HepG2 (cell line): ENCODE results near the gene VCL. TPM values are rescaled to one million over a fixed set of nuclear protein-coding genes. Genes with fewer than 3 reads are reported as not detected.
A peak's percentile ranks its signal among the peaks of the same experiment; 100 is the strongest.

Experiments used
- ETV6 ChIP-seq: sonication (generic); formaldehyde crosslinking; conservative IDR thresholded peaks from 2 replicates; pipeline ENCODE4 v1.4.0; 2020; ENCODE audit warnings: missing genetic modification reagents
- HNRNPK ChIP-seq: fragments of 200-400 bp; formaldehyde crosslinking; IDR thresholded peaks from 2 replicates; pipeline ENCODE4 v1.6.1; 2018; ENCODE audit warnings: low read length, low read depth, moderate library complexity, mild to moderate bottlenecking; ENCODE audit not compliant: poor library complexity, severe bottlenecking
- MEF2D ChIP-seq: sonication (generic); formaldehyde crosslinking; IDR thresholded peaks from 2 replicates; pipeline ENCODE4 v1.5.1; 2020; ENCODE audit warnings: mild to moderate bottlenecking, missing genetic modification reagents
- MYC ChIP-seq: sonication (generic); formaldehyde crosslinking; IDR thresholded peaks from 2 replicates; pipeline ENCODE4 v1.9.0; 2021; ENCODE audit warnings: missing genetic modification reagents, borderline replicate concordance
- SATB2 ChIP-seq: sonication (generic); formaldehyde crosslinking; IDR thresholded peaks from 2 replicates; pipeline ENCODE4 v1.5.0; 2020; ENCODE audit warnings: missing genetic modification reagents
- TBP ChIP-seq: sonication (generic); formaldehyde crosslinking; IDR thresholded peaks from 2 replicates; pipeline ENCODE4 v1.5.0; 2020; ENCODE audit warnings: missing genetic modification reagents
- ZFP36 ChIP-seq: fragments of 150-350 bp; IDR thresholded peaks from 2 replicates; pipeline ENCODE4 v1.6.1; 2018; ENCODE audit warnings: borderline replicate concordance, low read length, low read depth; ENCODE audit not compliant: partially characterized antibody
- ZNF230 ChIP-seq: sonication (generic); formaldehyde crosslinking; IDR thresholded peaks from 2 replicates; pipeline ENCODE4 v1.4.0; 2020; ENCODE audit warnings: mild to moderate bottlenecking, missing genetic modification reagents
- ZNF234 ChIP-seq: sonication (generic); formaldehyde crosslinking; conservative IDR thresholded peaks from 2 replicates; pipeline ENCODE4 v1.5.1; 2020; ENCODE audit warnings: mild to moderate bottlenecking, missing genetic modification reagents
- ZNF235 ChIP-seq: sonication (generic); formaldehyde crosslinking; IDR thresholded peaks from 2 replicates; pipeline ENCODE4 v1.8.1; 2023; ENCODE audit warnings: mild to moderate bottlenecking, missing genetic modification reagents, borderline replicate concordance
- polyA plus RNA-seq, 8 experiments: library from polyadenylated mRNA; depleted of rRNA in 3 of 8; stranded (reverse) in 7 of 8; unstranded in 1 of 8; fragments of >200 nt; fragmentation: Illumina TruSeq in 4 of 8; extraction: Trizol in 4 of 8; gene quantifications; 2 replicates each; pipeline versions ENCODE4 v1.2.1 to v1.2.3, GENCODE V29; 2011 to 2016; ENCODE audit warnings: low read depth in 4 of 8, missing spikeins in 1 of 8, mixed read lengths in 1 of 8; ENCODE audit not compliant: insufficient read depth in 1 of 8
- total RNA-seq, 5 experiments: library from RNA; depleted of rRNA; stranded (reverse); fragments of >200 nt; fragmentation: Illumina TruSeq; extraction: Trizol; gene quantifications; 2 replicates each; pipeline ENCODE4 v1.2.3, GENCODE V29; 2016; ENCODE audit warnings: low read depth in 1 of 5
- TF ChIP-seq, protein P1 (sequence below): sonication (generic); formaldehyde crosslinking; IDR thresholded peaks from 2 replicates; pipeline ENCODE4 v1.4.0; 2020; ENCODE audit warnings: mild to moderate bottlenecking, missing genetic modification reagents, borderline replicate concordance
- TF ChIP-seq, protein P2 (sequence below): sonication (generic); formaldehyde crosslinking; IDR thresholded peaks from 2 replicates; pipeline ENCODE4 v1.4.0; 2020; ENCODE audit warnings: mild to moderate bottlenecking, low read depth, missing genetic modification reagents
- TF ChIP-seq, protein P3 (sequence below): IDR thresholded peaks from 2 replicates; pipeline ENCODE4 v1.6.1; 2016; ENCODE audit warnings: low read depth, borderline replicate concordance
- TF ChIP-seq, protein P4 (sequence below): sonication (generic); formaldehyde crosslinking; IDR thresholded peaks from 2 replicates; pipeline ENCODE4 v1.5.0; 2020; ENCODE audit warnings: mild to moderate bottlenecking, missing genetic modification reagents, borderline replicate concordance
- TF ChIP-seq, protein P5 (sequence below): sonication (generic); formaldehyde crosslinking; IDR thresholded peaks from 2 replicates; pipeline ENCODE4 v1.4.0; 2020; ENCODE audit warnings: mild to moderate bottlenecking, missing genetic modification reagents, borderline replicate concordance

Gene VCL
- total and polyA plus RNA-seq, 2 of the 13 experiments (the other 11 are each of a cell fraction or from before 2014, with no cell fraction given), result 17.3 to 26.9 TPM

DNA sequence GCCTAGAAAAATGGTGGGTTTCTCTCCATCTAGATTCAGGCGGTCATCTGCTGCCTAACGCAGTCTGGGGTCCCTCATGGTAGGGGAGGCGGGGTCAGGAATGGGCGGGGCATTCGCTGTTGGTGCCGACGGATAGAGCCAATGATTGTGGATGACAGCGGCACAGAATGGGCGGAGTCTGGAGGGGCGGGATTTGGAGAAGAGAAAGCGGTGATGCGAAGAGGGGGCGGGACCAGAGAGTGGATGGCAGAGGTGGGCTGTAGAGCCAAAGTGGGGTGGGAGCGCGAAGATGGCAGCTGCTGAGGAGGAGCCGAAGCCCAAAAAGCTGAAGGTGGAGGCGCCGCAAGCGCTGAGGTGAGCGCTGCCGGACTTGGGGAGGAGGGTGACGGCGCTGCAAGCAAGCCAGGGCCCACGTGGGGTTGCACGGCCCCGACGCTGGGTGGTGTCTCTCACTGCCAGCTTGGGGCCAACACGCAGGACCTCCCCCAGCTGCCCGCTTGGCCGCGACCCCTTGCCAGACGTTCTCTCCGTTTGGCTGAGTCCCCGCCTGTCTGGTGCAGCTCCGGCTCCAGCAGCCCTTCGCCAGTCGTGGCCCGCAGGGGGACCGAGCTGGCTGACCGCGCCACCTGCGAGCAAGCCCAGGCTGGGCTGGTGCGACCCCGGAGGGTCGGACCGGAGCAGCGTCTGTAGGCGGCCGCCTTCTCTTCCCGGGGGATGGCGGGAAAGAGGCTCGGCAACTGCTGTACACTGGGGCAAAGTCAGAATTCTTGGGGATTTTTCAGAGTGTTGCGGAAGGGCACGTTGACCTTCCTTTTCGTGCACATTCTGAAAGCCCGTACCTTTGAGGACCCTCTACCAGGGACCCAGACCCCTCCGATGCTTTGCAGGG lies 153.3 kb downstream of the VCL start, which contains the start of gene ADK (continued):
- TF ChIP-seq, protein P1, sequence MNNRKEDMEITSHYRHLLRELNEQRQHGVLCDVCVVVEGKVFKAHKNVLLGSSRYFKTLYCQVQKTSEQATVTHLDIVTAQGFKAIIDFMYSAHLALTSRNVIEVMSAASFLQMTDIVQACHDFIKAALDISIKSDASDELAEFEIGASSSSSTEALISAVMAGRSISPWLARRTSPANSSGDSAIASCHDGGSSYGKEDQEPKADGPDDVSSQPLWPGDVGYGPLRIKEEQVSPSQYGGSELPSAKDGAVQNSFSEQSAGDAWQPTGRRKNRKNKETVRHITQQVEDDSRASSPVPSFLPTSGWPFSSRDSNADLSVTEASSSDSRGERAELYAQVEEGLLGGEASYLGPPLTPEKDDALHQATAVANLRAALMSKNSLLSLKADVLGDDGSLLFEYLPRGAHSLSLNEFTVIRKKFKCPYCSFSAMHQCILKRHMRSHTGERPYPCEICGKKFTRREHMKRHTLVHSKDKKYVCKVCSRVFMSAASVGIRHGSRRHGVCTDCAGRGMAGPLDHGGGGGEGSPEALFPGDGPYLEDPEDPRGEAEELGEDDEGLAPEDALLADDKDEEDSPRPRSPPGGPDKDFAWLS (CRISPR knock-in tag), result no peak
- TF ChIP-seq, protein P2, sequence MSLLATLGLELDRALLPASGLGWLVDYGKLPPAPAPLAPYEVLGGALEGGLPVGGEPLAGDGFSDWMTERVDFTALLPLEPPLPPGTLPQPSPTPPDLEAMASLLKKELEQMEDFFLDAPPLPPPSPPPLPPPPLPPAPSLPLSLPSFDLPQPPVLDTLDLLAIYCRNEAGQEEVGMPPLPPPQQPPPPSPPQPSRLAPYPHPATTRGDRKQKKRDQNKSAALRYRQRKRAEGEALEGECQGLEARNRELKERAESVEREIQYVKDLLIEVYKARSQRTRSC (CRISPR knock-in tag), result no peak
- TF ChIP-seq, protein P3, sequence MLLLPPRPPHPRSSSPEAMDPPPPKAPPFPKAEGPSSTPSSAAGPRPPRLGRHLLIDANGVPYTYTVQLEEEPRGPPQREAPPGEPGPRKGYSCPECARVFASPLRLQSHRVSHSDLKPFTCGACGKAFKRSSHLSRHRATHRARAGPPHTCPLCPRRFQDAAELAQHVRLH (CRISPR knock-in tag), result peak; percentile 39; the same call in 1 of the 2 replicates
- TF ChIP-seq SATB2 (CRISPR knock-in tag), result no peak
- no peak for TF ChIP-seq ZFP36
- TF ChIP-seq, protein P4, sequence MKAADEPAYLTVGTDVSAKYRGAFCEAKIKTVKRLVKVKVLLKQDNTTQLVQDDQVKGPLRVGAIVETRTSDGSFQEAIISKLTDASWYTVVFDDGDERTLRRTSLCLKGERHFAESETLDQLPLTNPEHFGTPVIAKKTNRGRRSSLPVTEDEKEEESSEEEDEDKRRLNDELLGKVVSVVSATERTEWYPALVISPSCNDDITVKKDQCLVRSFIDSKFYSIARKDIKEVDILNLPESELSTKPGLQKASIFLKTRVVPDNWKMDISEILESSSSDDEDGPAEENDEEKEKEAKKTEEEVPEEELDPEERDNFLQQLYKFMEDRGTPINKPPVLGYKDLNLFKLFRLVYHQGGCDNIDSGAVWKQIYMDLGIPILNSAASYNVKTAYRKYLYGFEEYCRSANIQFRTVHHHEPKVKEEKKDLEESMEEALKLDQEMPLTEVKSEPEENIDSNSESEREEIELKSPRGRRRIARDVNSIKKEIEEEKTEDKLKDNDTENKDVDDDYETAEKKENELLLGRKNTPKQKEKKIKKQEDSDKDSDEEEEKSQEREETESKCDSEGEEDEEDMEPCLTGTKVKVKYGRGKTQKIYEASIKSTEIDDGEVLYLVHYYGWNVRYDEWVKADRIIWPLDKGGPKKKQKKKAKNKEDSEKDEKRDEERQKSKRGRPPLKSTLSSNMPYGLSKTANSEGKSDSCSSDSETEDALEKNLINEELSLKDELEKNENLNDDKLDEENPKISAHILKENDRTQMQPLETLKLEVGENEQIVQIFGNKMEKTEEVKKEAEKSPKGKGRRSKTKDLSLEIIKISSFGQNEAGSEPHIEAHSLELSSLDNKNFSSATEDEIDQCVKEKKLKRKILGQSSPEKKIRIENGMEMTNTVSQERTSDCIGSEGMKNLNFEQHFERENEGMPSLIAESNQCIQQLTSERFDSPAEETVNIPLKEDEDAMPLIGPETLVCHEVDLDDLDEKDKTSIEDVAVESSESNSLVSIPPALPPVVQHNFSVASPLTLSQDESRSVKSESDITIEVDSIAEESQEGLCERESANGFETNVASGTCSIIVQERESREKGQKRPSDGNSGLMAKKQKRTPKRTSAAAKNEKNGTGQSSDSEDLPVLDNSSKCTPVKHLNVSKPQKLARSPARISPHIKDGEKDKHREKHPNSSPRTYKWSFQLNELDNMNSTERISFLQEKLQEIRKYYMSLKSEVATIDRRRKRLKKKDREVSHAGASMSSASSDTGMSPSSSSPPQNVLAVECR (CRISPR knock-in tag), result peak; percentile 96
- TF ChIP-seq ZNF230 (CRISPR knock-in tag), result 0 out of 2 replicates have a peak, but pooled peaks have one; percentile 51
- TF ChIP-seq MEF2D (CRISPR knock-in tag), result no peak
- TF ChIP-seq TBP (CRISPR knock-in tag), result 0 out of 2 replicates have a peak, but pooled peaks have one; percentile 45
- peak; percentile 90; the same call in 1 of the 2 replicates for TF ChIP-seq ZNF235 (CRISPR knock-in tag)
- TF ChIP-seq ETV6 (CRISPR knock-in tag), result no peak
- TF ChIP-seq ZNF234 (CRISPR knock-in tag), result no peak
- TF ChIP-seq MYC (CRISPR knock-in tag), result peak; percentile 87
- TF ChIP-seq, protein P5, sequence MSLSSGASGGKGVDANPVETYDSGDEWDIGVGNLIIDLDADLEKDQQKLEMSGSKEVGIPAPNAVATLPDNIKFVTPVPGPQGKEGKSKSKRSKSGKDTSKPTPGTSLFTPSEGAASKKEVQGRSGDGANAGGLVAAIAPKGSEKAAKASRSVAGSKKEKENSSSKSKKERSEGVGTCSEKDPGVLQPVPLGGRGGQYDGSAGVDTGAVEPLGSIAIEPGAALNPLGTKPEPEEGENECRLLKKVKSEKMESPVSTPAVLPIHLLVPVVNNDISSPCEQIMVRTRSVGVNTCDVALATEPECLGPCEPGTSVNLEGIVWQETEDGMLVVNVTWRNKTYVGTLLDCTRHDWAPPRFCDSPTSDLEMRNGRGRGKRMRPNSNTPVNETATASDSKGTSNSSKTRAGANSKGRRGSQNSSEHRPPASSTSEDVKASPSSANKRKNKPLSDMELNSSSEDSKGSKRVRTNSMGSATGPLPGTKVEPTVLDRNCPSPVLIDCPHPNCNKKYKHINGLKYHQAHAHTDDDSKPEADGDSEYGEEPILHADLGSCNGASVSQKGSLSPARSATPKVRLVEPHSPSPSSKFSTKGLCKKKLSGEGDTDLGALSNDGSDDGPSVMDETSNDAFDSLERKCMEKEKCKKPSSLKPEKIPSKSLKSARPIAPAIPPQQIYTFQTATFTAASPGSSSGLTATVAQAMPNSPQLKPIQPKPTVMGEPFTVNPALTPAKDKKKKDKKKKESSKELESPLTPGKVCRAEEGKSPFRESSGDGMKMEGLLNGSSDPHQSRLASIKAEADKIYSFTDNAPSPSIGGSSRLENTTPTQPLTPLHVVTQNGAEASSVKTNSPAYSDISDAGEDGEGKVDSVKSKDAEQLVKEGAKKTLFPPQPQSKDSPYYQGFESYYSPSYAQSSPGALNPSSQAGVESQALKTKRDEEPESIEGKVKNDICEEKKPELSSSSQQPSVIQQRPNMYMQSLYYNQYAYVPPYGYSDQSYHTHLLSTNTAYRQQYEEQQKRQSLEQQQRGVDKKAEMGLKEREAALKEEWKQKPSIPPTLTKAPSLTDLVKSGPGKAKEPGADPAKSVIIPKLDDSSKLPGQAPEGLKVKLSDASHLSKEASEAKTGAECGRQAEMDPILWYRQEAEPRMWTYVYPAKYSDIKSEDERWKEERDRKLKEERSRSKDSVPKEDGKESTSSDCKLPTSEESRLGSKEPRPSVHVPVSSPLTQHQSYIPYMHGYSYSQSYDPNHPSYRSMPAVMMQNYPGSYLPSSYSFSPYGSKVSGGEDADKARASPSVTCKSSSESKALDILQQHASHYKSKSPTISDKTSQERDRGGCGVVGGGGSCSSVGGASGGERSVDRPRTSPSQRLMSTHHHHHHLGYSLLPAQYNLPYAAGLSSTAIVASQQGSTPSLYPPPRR (CRISPR knock-in tag), result no peak
- peak; percentile 64 for TF ChIP-seq HNRNPK
